Measurements from ENCODE around the gene CST2. TPM values are rescaled to one million over a fixed set of nuclear protein-coding genes. Genes with fewer than 3 reads are reported as not detected.
A peak's percentile ranks its signal among the peaks of the same experiment; 100 is the strongest.
"Not testable (repeated sequence)": the region's sequence is repeated elsewhere in the genome, so short reads cannot be mapped to it uniquely, and the experiment has no call there.

Gene CST2
- total RNA-seq, 1 donor from 2014 or later = not detected

GRCh38 chr20:23782366-23782983 is 44.1 kb downstream of the CST2 start:
- Mint-ChIP-seq H3K27ac (no peak overlapping the region), H3K4me1 (ENCODE audit: low read depth) (peaks cover 2% of the 10 kb centered on the region), H3K4me3 (ENCODE audit: low read depth) (no peak overlapping the region), H3K9me3 (ENCODE audit: low read depth) (peaks cover 2% of the 10 kb centered on the region), H3K27me3 (no peaks in the 10 kb centered on the region), H3K36me3 (ENCODE audit: insufficient read depth) (no peaks in the 10 kb centered on the region)
- DNase-seq (ENCODE audit: low spot score, unreplicated experiment) = no peak
- TF ChIP-seq CTCF (IDR thresholded peaks at IDR 0.05; ENCODE audit: unreplicated experiment) = peak; percentile 62

- not testable (repeated sequence) for DNase-seq (ENCODE audit: low spot score, unreplicated experiment); H3K4me1 Mint-ChIP-seq (ENCODE audit: low read depth); H3K4me3 Mint-ChIP-seq (ENCODE audit: low read depth); H3K27ac Mint-ChIP-seq; H3K9me3 Mint-ChIP-seq (ENCODE audit: low read depth); H3K36me3 Mint-ChIP-seq (ENCODE audit: insufficient read depth)
- peaks cover 11% of the 10 kb centered on the region for H3K27me3 Mint-ChIP-seq
Observed at GRCh38 chr20:23778676-23779075, 47.9 kb downstream of the CST2 start.

GRCh38 chr20:23777380-23777779 is 49.1 kb downstream of the CST2 start:
- H3K4me3 Mint-ChIP-seq (ENCODE audit: low read depth); H3K36me3 Mint-ChIP-seq (ENCODE audit: insufficient read depth); H3K9me3 Mint-ChIP-seq (ENCODE audit: low read depth); H3K4me1 Mint-ChIP-seq (ENCODE audit: low read depth); DNase-seq (ENCODE audit: low spot score, unreplicated experiment); H3K27ac Mint-ChIP-seq: not testable (repeated sequence)
- H3K27me3 Mint-ChIP-seq = peaks cover 18% of the 10 kb centered on the region

GRCh38 chr20:23776067-23776771 is 50.3 kb downstream of the CST2 start:
- H3K36me3 Mint-ChIP-seq (ENCODE audit: insufficient read depth) = no peaks in the 10 kb centered on the region
- no peak overlapping the region for H3K4me3 Mint-ChIP-seq (ENCODE audit: low read depth)
- no peak for DNase-seq (ENCODE audit: low spot score, unreplicated experiment)
- H3K27ac Mint-ChIP-seq = no peak overlapping the region
- peak; percentile 27 for TF ChIP-seq CTCF (IDR thresholded peaks at IDR 0.05; ENCODE audit: unreplicated experiment)
- H3K27me3 Mint-ChIP-seq = peaks cover 23% of the 10 kb centered on the region
- H3K4me1 Mint-ChIP-seq (ENCODE audit: low read depth) = peaks cover 2% of the 10 kb centered on the region
- no peaks in the 10 kb centered on the region for H3K9me3 Mint-ChIP-seq (ENCODE audit: low read depth)

GRCh38 chr20:23774081-23774480 is 52.4 kb downstream of the CST2 start:
- peaks cover under 1% of the 10 kb centered on the region for H3K4me1 Mint-ChIP-seq (ENCODE audit: low read depth)
- H3K4me3 Mint-ChIP-seq (ENCODE audit: low read depth) = no peak overlapping the region
- peaks cover 32% of the 10 kb centered on the region for H3K27me3 Mint-ChIP-seq
- no peak overlapping the region for H3K27ac Mint-ChIP-seq
- H3K36me3 Mint-ChIP-seq (ENCODE audit: insufficient read depth) = no peaks in the 10 kb centered on the region
- no peaks in the 10 kb centered on the region for H3K9me3 Mint-ChIP-seq (ENCODE audit: low read depth)
- TF ChIP-seq CTCF (IDR thresholded peaks at IDR 0.05; ENCODE audit: unreplicated experiment) = no peak
- DNase-seq (ENCODE audit: low spot score, unreplicated experiment) = no peak

Other genes with a start within 250 kb of the CST2 start
- not detected in 2 replicates for gene CST9, start 220.8 kb downstream of the CST2 start, total RNA-seq
- gene CST3, start 188.8 kb downstream of the CST2 start, total RNA-seq = 247 and 257 TPM in 2 replicates
- gene CST4, start 137.7 kb downstream of the CST2 start, total RNA-seq = not detected in 2 replicates
- 1.5 and 1.6 TPM in 2 replicates for gene CST1, start 75.8 kb downstream of the CST2 start, total RNA-seq
- gene CST5, start 53.0 kb upstream of the CST2 start, total RNA-seq = not detected in 2 replicates
- gene GGTLC1, start 162.1 kb upstream of the CST2 start, total RNA-seq = not detected in 2 replicates